HT1080 (cell line): Measurements from ENCODE around the gene SLC35A5. TPM values are rescaled to one million over a fixed set of nuclear protein-coding genes. Genes with fewer than 3 reads are reported as not detected.
"Not testable (repeated sequence)": the region's sequence is repeated elsewhere in the genome, so short reads cannot be mapped to it uniquely, and the experiment has no call there.

ENCODE experiments used
- DNase-seq: peaks from one replicate; pipeline ENCODE4 v3.0.0-alpha.2; 2015; ENCODE audit warnings: low read depth
- polyA plus RNA-seq, 2 experiments: library from polyadenylated mRNA; depleted of rRNA; stranded (reverse); fragments of >200 nt; gene quantifications; 2 replicates each; pipeline ENCODE4 v1.2.3, GENCODE V29; 2015
- total RNA-seq: library from RNA; depleted of rRNA; stranded (reverse); fragments of >200 nt; shearing (Covaris generic); gene quantifications from 2 replicates; pipeline ENCODE4 v1.2.3, GENCODE V29; 2014; rRNA removed

SLC35A5 gene
- total RNA-seq, result 27.5 and 44.2 TPM in 2 replicates
- polyA plus RNA-seq (2015; cell fraction: cytosol; rRNA removed), result 55.7 and 60.5 TPM in 2 replicates
- polyA plus RNA-seq (2015; cell fraction: nucleus; rRNA removed), result 65.5 and 78.4 TPM in 2 replicates

- peak; percentile 99 for DNase-seq
Measured at GRCh38 chr3:112561734-112562529, at the start of gene SLC35A5, which contains the start of gene ATG3. Gene SLC35A5 (plus strand): TSS chr3:112562045. CDS start chr3:112563404, 1,359 bp downstream. Gene ATG3 (minus strand): TSS chr3:112561962. CDS start chr3:112561528, 434 bp downstream.

GRCh38 chr3:112512320-112512719 lies 49.5 kb upstream of the SLC35A5 start:
- no peak for DNase-seq

- DNase-seq, result peak; percentile 16
Measured at GRCh38 chr3:112514527-112515128, 47.2 kb upstream of the SLC35A5 start.

DNA sequence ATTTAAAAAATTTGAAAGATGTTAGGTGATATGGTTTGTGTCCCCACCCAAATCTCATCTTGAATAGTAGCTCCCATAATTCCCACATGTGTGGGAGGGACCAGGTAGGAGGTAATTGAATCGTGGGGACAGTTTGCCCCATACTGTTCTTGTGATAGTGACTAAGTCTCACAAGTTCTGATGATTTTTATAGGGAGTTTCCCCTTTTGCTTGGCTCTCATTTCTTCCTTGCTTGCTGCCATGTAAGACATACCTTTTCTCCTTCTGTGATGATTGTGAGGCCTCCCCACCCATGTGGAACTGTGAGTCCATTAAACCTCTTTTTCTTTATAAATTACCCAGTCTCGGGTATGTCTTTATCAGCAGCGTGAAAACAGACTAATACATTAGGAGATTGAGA lies 42.9 kb upstream of the SLC35A5 start:
- DNase-seq, result not testable (repeated sequence)

DNA sequence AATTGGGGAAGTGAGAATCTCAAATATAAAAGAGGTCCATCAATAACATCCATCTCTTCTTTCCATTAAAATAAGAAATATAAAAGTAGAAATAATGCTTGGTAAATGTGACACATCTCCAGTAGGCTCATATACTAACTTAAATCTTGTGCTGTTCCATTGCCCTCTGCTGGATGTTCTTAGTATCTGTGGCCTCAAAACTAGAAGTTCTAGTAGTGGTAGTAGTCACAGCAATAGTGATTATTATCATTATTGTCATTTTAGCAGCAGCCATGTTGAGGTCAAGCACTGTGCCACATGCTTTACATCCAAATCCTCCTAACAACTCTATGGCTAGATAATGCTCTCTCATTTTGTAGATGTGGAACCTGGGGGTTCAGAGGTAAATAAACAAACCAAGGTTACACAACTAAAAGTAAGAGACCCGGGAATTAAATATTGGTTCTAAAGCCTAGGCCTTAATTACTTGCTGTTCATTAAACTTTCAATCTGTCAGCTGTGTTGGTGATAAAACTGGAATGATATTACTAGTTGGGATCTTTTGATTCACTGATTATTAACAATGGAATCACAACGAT lies 42.3 kb upstream of the SLC35A5 start:
- DNase-seq, result peak; percentile 67

GRCh38 chr3:112524127-112524526 lies 37.7 kb upstream of the SLC35A5 start:
- DNase-seq, result not testable (repeated sequence)

GRCh38 chr3:112530573-112530972 lies 31.3 kb upstream of the SLC35A5 start:
- DNase-seq, result no peak

DNA sequence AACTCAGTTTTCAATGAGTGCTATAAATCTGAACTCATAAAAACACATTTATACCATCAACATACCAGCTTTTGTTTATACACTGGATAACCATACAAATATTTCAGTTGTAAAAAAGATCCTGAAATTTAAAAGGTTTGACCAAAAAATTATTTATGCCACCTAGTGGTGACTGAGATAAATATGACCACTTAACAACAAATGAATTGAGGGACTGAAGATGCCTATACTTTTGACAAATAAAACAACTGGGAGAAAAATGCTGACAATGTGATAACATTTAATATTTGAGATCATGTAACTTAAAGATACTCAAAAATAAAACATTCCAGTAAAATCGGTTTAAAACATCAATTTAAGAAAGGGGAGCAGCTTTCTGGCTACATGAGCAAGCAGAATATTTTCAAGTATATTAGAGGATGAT lies 30.5 kb upstream of the SLC35A5 start:
- DNase-seq, result no peak

GRCh38 chr3:112539825-112540650 lies 21.8 kb upstream of the SLC35A5 start:
- DNase-seq, result no peak

- DNase-seq, result no peak
Measured at GRCh38 chr3:112546216-112546759, 15.6 kb upstream of the SLC35A5 start.

- no peak for DNase-seq
Measured at GRCh38 chr3:112550859-112551258, 11.0 kb upstream of the SLC35A5 start.

DNA sequence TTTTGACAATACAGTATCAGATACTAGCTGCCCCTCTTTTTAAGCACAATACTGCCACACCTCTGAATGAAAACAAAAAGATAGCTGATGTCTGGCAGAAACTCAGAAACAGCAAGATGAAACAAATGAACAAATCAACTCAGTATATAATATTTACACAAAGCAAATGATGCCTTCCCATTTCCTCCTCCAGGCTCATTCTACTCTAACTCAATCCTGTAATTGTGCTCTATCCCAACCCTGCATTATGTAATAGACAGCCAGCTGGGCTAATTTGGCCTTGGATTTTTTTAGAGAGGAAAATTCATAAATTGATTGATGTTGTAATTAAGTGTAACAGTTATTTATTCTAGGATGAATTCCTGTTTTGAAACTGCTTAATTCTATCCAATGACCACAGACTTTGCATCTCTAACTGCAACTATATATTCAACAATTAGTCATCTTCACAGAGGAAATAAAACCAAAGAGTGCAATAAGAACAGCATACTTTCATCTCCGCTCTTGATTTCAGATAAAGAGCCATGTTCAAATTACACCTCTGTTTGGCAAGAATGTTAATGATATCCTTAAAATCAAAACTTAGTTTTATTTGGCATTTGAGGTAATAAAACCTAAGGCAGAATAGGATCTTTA lies 6.2 kb upstream of the SLC35A5 start:
- no peak for DNase-seq

DNA sequence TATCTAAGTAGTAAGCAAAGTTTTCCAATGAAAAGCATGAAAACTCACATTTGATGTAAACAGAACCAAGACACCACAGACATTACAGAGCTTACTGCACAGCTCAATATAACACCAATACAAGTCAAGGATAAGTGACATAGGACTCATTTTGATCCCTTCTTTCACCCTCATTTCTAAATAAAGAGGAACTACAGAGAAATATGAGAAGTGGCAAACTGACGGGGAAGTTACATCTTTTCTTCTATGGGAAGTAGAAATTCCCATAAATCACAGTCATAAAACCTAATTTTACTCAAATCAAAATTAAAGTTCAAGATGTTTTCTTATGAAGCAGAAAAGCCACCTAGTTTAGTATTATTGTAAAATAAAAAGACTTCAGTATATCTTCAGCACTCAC lies 3.9 kb upstream of the SLC35A5 start:
- DNase-seq, result no peak

GRCh38 chr3:112560307-112560706 lies 1.5 kb upstream of the SLC35A5 start:
- DNase-seq, result no peak

GRCh38 chr3:112560721-112561483 lies 943 bp upstream of the SLC35A5 start:
- DNase-seq, result peak; percentile 85

GRCh38 chr3:112561484-112561733 lies 436 bp upstream of the SLC35A5 start:
- DNase-seq, result no peak

- DNase-seq, result not testable (repeated sequence)
Measured at GRCh38 chr3:112564247-112564939, 2.5 kb downstream of the SLC35A5 start.

- DNase-seq, result no peak
Measured at GRCh38 chr3:112564940-112565305, 3.1 kb downstream of the SLC35A5 start.

GRCh38 chr3:112568642-112569041 lies 6.8 kb downstream of the SLC35A5 start:
- peak; percentile 29 for DNase-seq
